Kidney epithelial cell (primary cell): ENCODE results near the gene ZNF264. TPM values are rescaled to one million over a fixed set of nuclear protein-coding genes. Genes with fewer than 3 reads are reported as not detected.
A peak's percentile ranks its signal among the peaks of the same experiment; 100 is the strongest.
"Not testable (repeated sequence)": the region's sequence is repeated elsewhere in the genome, so short reads cannot be mapped to it uniquely, and the experiment has no call there.

Source experiments
- DNase-seq: peaks from one replicate; pipeline ENCODE4 v3.0.0-alpha.2; 2010; ENCODE audit warnings: low read depth
- H3K27me3 ChIP-seq: 2 replicates; pipeline ENCODE4 v1.6.0; 2011; ENCODE audit warnings: low read length; ENCODE audit not compliant: control insufficient read depth, insufficient read depth
- H3K36me3 ChIP-seq: 2 replicates; pipeline ENCODE4 v1.5.1; 2011; ENCODE audit warnings: low read length; ENCODE audit not compliant: control insufficient read depth, insufficient read depth
- H3K4me3 ChIP-seq: 2 replicates; pipeline ENCODE4 v1.5.1; 2011; ENCODE audit warnings: low read depth, mild to moderate bottlenecking, control low read depth, low read length
- total RNA-seq: library from RNA; depleted of rRNA; stranded (reverse); fragments of >200 nt; gene quantifications from 2 replicates; pipeline ENCODE4 v1.2.3, GENCODE V29; 2015
- TF ChIP-seq, protein P1 (sequence below): IDR thresholded peaks from 2 replicates; pipeline ENCODE4 v1.5.1; 2011; ENCODE audit warnings: mild to moderate bottlenecking, moderate library complexity, low read length, control low read depth, inconsistent platforms; ENCODE audit not compliant: insufficient read depth, poor library complexity, severe bottlenecking

ZNF264 gene
- total RNA-seq, 1 donor from 2014 or later = 44.3 TPM

DNA sequence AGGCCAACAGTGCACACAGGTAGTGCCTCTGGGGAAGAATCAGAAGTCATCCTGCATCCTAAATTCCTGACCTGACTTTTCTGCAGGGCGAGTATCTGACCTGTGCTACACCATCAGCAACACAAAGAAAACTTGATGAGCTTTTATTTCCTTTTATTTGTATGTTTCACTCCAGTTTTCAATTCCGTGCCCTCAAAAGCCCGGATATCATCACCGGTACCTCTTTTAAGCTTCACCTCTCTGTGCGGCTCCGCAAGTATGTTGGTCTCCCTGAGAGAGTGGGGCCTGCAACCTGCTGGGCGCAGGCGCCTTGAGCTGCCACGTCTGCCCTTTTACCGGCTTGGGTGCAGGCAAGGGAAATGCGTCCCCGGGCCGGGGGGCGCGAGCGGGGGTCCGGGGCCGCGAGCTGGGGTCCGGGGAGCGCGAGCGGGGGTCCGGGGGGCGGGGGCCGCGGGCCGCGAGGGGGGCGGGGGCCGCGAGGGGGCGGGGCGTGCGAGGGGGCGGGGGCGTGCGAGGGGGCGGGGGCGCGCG, 19.7 kb upstream of the ZNF264 start:
- Histone ChIP-seq H3K4me3 (peak overlapping the region; percentile 31), H3K27me3 (no peaks in the 10 kb centered on the region), H3K36me3 (no peaks in the 10 kb centered on the region)
- TF ChIP-seq, protein P1, sequence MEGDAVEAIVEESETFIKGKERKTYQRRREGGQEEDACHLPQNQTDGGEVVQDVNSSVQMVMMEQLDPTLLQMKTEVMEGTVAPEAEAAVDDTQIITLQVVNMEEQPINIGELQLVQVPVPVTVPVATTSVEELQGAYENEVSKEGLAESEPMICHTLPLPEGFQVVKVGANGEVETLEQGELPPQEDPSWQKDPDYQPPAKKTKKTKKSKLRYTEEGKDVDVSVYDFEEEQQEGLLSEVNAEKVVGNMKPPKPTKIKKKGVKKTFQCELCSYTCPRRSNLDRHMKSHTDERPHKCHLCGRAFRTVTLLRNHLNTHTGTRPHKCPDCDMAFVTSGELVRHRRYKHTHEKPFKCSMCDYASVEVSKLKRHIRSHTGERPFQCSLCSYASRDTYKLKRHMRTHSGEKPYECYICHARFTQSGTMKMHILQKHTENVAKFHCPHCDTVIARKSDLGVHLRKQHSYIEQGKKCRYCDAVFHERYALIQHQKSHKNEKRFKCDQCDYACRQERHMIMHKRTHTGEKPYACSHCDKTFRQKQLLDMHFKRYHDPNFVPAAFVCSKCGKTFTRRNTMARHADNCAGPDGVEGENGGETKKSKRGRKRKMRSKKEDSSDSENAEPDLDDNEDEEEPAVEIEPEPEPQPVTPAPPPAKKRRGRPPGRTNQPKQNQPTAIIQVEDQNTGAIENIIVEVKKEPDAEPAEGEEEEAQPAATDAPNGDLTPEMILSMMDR = no peak
- DNase-seq = no peak

DNA sequence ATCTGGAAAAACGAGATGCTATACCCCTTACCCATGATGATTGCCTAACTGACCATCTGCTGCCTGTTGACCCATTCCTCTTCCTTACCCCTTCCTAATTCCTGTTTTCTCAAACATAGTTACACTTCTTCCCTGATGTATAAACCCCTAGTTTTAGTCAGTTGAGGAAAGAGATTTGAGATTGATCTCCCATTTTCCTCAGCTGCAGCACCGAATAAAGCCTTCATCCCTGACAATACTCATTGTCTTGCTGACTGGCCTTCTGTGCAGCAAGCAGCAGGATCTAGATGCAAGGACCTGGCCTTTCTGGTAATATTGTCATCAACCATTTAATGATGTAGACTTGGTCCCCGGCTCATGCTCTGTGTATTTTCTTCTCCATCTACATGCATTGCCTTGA, 999 bp upstream of the ZNF264 start:
- no peaks in the 10 kb centered on the region for H3K27me3 ChIP-seq
- H3K4me3 ChIP-seq = no peak overlapping the region
- DNase-seq = no peak
- H3K36me3 ChIP-seq = peaks cover 2% of the 10 kb centered on the region
- TF ChIP-seq, protein P1 = no peak

DNA sequence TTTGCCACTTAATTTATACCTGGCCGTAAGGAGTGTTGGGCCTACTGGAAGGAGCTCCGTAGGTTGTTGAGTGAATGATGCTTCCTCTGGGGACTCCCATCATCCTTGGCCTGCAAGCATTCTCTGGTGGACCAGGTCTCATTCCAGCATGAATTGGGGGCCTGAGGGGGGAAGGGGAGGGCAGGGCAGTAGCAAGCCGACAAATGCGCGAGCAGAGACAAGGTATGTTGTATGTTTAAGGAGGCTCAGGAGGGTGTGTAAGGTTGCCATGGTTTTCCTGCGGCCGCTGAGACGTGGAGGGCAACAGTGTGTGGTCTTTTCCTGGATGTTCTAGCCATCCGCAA, 749 bp downstream of the ZNF264 start:
- Histone ChIP-seq H3K36me3 (peaks cover 2% of the 10 kb centered on the region), H3K4me3 (peak overlapping the region; percentile 76), H3K27me3 (no peaks in the 10 kb centered on the region)
- TF ChIP-seq, protein P1 = no peak
- no peak for DNase-seq

DNA sequence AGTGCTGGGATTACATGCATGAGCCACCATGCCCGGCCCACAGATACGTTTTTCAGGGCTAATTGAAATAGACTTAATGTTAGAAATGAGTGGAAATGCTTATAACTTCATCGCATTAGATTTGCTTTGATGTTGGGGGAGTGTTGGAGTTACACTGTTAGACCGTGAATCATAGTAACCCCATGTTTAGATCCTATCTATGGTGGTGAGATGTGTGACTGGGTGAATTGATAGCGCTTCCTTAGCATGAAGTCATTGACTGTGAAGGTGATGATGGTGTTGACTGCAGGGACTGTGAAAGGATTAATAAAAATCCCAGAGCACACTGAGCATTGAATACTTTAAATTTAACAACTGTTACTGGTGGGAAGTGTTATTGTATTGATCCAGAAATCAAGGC, 1.7 kb downstream of the ZNF264 start:
- no peak for DNase-seq
- Histone ChIP-seq H3K4me3 (peak overlapping the region; percentile 3), H3K27me3 (no peaks in the 10 kb centered on the region), H3K36me3 (peaks cover 2% of the 10 kb centered on the region)
- TF ChIP-seq, protein P1 = no peak

DNA sequence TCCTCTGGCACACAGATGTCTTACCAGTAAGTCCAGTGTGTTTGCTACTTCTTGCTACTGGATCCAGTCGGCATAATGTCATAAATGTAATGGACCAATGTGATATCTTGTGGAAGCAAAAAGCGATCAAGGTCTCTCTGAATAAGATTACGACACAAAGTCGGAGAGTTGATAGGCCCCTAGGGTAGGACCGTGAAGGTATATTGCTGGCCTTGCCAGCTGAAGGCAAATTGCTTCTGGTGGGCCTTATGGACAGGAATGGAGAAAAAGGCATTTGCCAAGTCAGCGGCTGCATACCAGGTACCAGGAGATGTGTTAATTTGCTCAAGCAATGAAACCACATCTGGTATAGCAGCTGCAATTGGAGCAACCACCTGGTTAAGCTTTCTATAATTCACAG, 6.6 kb downstream of the ZNF264 start:
- not testable (repeated sequence) for H3K4me3 ChIP-seq, H3K36me3 ChIP-seq, DNase-seq, H3K27me3 ChIP-seq

DNA sequence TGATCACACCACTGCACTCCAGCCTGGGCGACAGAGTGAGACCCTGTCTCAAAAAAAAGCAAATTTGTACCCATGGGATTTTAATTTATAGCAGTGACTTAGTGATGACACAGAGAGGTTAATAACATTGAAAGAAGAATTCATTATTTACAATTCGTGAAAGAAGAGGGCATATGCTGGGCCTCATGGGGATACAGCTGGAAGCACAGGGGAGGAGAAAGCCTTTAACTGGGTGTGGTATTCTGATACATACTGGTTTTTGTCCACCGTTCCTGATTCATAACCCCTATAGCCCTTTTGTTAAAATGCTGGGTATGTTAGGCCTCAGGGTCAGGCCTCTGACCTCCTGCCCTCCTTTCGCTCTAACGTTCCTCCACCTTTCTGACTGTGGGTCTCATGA, 10.9 kb downstream of the ZNF264 start:
- Histone ChIP-seq H3K4me3 (no peak overlapping the region), H3K36me3 (peaks cover 4% of the 10 kb centered on the region), H3K27me3 (no peaks in the 10 kb centered on the region)
- TF ChIP-seq, protein P1 = no peak
- DNase-seq = no peak

DNA sequence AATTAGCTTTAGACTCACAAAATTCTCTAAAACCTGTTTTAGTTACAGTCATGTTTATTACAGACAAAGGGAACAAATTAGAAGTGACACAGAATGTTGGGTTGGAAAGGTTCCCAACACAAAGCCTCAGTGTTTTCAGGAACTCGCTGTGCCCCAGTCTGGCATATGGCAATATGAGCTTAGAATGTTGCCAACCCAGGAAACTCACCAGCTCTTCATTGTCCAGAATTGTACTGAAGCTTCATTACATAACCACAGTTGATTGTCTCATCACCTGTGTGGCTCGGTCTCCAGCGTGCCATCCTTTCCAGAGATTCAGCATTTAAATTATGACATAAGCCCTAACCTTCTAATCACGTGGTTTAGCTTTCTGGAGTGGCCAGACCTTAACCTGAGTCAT, 19.1 kb downstream of the ZNF264 start:
- TF ChIP-seq, protein P1 = no peak
- H3K36me3 ChIP-seq = peaks cover 6% of the 10 kb centered on the region
- H3K4me3 ChIP-seq = no peak overlapping the region
- DNase-seq = no peak
- H3K27me3 ChIP-seq = no peaks in the 10 kb centered on the region
